Hepatocyte (in vitro differentiated cells): ENCODE measurements around the gene OSBPL6. TPM values are rescaled to one million over a fixed set of nuclear protein-coding genes. Genes with fewer than 3 reads are reported as not detected.

Experiments used
- DNase-seq: peaks from one replicate; pipeline ENCODE4 v3.0.0-alpha.2; 2016; ENCODE audit warnings: low spot score
- H2AFZ ChIP-seq: fragments of 200-600 bp; sonication (generic); 2 replicates; pipeline ENCODE4 v1.6.0; 2016; ENCODE audit warnings: antibody characterized with exemption, mild to moderate bottlenecking
- H3K27ac ChIP-seq: fragments of 200-600 bp; sonication (generic); 2 replicates; pipeline ENCODE4 v1.5.1; 2016; ENCODE audit warnings: mild to moderate bottlenecking
- H3K27me3 ChIP-seq: fragments of 200-600 bp; sonication (generic); 2 replicates; pipeline ENCODE4 v1.6.1; 2016
- H3K36me3 ChIP-seq: fragments of 200-600 bp; sonication (generic); replicated peaks from 2 replicates; pipeline ENCODE4 v1.5.1; 2016; ENCODE audit warnings: low read depth; ENCODE audit not compliant: insufficient read depth
- H3K4me1 ChIP-seq: fragments of 200-600 bp; sonication (generic); 2 replicates; pipeline ENCODE4 v1.5.1; 2016; ENCODE audit warnings: mild to moderate bottlenecking, moderate library complexity; ENCODE audit not compliant: insufficient read depth
- H3K4me2 ChIP-seq: fragments of 200-600 bp; sonication (generic); 2 replicates; pipeline ENCODE4 v1.6.0; 2016
- H3K4me3 ChIP-seq: fragments of 200-600 bp; sonication (generic); 2 replicates; pipeline ENCODE4 v1.5.1; 2016; ENCODE audit warnings: mild to moderate bottlenecking
- H3K79me2 ChIP-seq: fragments of 200-600 bp; sonication (generic); 2 replicates; pipeline ENCODE4 v1.6.0; 2017; ENCODE audit warnings: mild to moderate bottlenecking
- H3K9me2 ChIP-seq: fragments of 200-600 bp; sonication (generic); replicated peaks from 2 replicates; pipeline ENCODE4 v1.6.0; 2017; ENCODE audit warnings: mild to moderate bottlenecking; ENCODE audit not compliant: insufficient read depth
- H3K9me3 ChIP-seq: fragments of 200-600 bp; sonication (generic); 2 replicates; pipeline ENCODE4 v1.5.1; 2016; ENCODE audit warnings: low read depth, mild to moderate bottlenecking
- H4K20me1 ChIP-seq: fragments of 200-600 bp; sonication (generic); 2 replicates; pipeline ENCODE4 v1.6.0; 2016; ENCODE audit warnings: mild to moderate bottlenecking; ENCODE audit not compliant: insufficient read depth, poor library complexity, severe bottlenecking
- CTCF ChIP-seq: fragments of 200-600 bp; sonication (generic); IDR thresholded peaks from 2 replicates; pipeline ENCODE4 v1.5.1; 2016; ENCODE audit warnings: antibody characterized with exemption, mild to moderate bottlenecking; ENCODE audit not compliant: poor library complexity
- EZH2 ChIP-seq: fragments of 200-600 bp; sonication (generic); IDR thresholded peaks from 2 replicates; pipeline ENCODE4 v1.6.1; 2016; ENCODE audit warnings: antibody characterized with exemption, mild to moderate bottlenecking, borderline replicate concordance
- EZH2phosphoT487 ChIP-seq: fragments of 200-600 bp; sonication (generic); IDR thresholded peaks from one replicate; pipeline ENCODE4 v1.6.1; 2018; ENCODE audit warnings: antibody characterized with exemption, mild to moderate bottlenecking, low read depth, moderate library complexity; ENCODE audit not compliant: unreplicated experiment, severe bottlenecking
- WGBS: methylation state at CpG from one replicate; pipeline ENCODE4 v1.1.6; 2016; ENCODE audit warnings: low lambda C conversion rate; ENCODE audit errors: missing lambda C conversion rate; 5-methylcytosine and 5-hydroxymethylcytosine counted together
- polyA plus RNA-seq: library from polyadenylated mRNA; unstranded; fragments of >200 nt; fragmentation: Nextera tagmentation; extraction: Ambion mirVana; gene quantifications from 2 replicates; pipeline ENCODE4 v1.2.1, GENCODE V29; 2016
- total RNA-seq: library from RNA; depleted of rRNA; stranded (reverse); fragments of >200 nt; gene quantifications from 2 replicates; pipeline ENCODE4 v1.2.3, GENCODE V29; 2014

The OSBPL6 gene
- total and polyA plus RNA-seq, 2 experiments from 2014 or later: 2.5 to 3.0 TPM

- peak; percentile 95 for DNase-seq
- TF ChIP-seq EZH2phosphoT487: no peak
- peak; percentile 89 for TF ChIP-seq CTCF
- TF ChIP-seq EZH2: no peak
- Histone ChIP-seq H3K9me2 (no peaks in the 10 kb centered on the region), H3K79me2 (no peaks in the 10 kb centered on the region), H2AFZ (peak overlapping the region; percentile 87), H3K27ac (peak overlapping the region; percentile 93), H3K27me3 (no peaks in the 10 kb centered on the region), H3K4me1 (peaks cover 7% of the 10 kb centered on the region), H4K20me1 (no peaks in the 10 kb centered on the region), H3K36me3 (no peaks in the 10 kb centered on the region), H3K4me2 (peak overlapping the region; percentile 81), H3K4me3 (peak overlapping the region; percentile 43), H3K9me3 (no peaks in the 10 kb centered on the region)
- 18% methylated on average over 21 of the region's 21 CpGs for WGBS
These were observed 220.2 kb downstream of the OSBPL6 start for GRCh38 chr2:178414266-178415247.

GRCh38 chr2:178415979-178416378, 221.7 kb downstream of the OSBPL6 start:
- Histone ChIP-seq H3K4me3 (no peak overlapping the region), H3K79me2 (no peaks in the 10 kb centered on the region), H3K9me2 (no peaks in the 10 kb centered on the region), H3K27ac (no peak overlapping the region), H3K9me3 (no peaks in the 10 kb centered on the region), H3K4me2 (no peak overlapping the region), H3K27me3 (no peaks in the 10 kb centered on the region), H3K36me3 (no peaks in the 10 kb centered on the region), H4K20me1 (no peaks in the 10 kb centered on the region), H2AFZ (no peak overlapping the region), H3K4me1 (peaks cover 7% of the 10 kb centered on the region)
- no peak for TF ChIP-seq EZH2phosphoT487
- TF ChIP-seq CTCF: no peak
- no peak for TF ChIP-seq EZH2
- no peak for DNase-seq

- no peaks in the 10 kb centered on the region for H3K9me2 ChIP-seq
- no peaks in the 10 kb centered on the region for H3K36me3 ChIP-seq
- H3K27ac ChIP-seq: no peak overlapping the region
- no peak for TF ChIP-seq CTCF
- TF ChIP-seq EZH2phosphoT487: no peak
- 94% methylated on average over 3 of the region's 3 CpGs for WGBS
- no peak overlapping the region for H3K4me2 ChIP-seq
- H4K20me1 ChIP-seq: no peaks in the 10 kb centered on the region
- H3K4me1 ChIP-seq: peaks cover 6% of the 10 kb centered on the region
- no peaks in the 10 kb centered on the region for H3K9me3 ChIP-seq
- no peak for DNase-seq
- H3K4me3 ChIP-seq: no peak overlapping the region
- no peaks in the 10 kb centered on the region for H3K27me3 ChIP-seq
- H2AFZ ChIP-seq: no peak overlapping the region
- H3K79me2 ChIP-seq: no peaks in the 10 kb centered on the region
These were observed 223.6 kb downstream of the OSBPL6 start for GRCh38 chr2:178417916-178418315.
